ENCODE results near the gene PCDHGA7. TPM values are rescaled to one million over a fixed set of nuclear protein-coding genes. Genes with fewer than 3 reads are reported as not detected.
"Not testable (repeated sequence)": the region's sequence is repeated elsewhere in the genome, so short reads cannot be mapped to it uniquely, and the experiment has no call there.

Gene PCDHGA7
- total RNA-seq, 1 donor from 2014 or later, result 1.0 TPM

- DNase-seq, result no peak
These were observed 16.3 kb upstream of the PCDHGA7 start for GRCh38 chr5:141366016-141366896.

DNA sequence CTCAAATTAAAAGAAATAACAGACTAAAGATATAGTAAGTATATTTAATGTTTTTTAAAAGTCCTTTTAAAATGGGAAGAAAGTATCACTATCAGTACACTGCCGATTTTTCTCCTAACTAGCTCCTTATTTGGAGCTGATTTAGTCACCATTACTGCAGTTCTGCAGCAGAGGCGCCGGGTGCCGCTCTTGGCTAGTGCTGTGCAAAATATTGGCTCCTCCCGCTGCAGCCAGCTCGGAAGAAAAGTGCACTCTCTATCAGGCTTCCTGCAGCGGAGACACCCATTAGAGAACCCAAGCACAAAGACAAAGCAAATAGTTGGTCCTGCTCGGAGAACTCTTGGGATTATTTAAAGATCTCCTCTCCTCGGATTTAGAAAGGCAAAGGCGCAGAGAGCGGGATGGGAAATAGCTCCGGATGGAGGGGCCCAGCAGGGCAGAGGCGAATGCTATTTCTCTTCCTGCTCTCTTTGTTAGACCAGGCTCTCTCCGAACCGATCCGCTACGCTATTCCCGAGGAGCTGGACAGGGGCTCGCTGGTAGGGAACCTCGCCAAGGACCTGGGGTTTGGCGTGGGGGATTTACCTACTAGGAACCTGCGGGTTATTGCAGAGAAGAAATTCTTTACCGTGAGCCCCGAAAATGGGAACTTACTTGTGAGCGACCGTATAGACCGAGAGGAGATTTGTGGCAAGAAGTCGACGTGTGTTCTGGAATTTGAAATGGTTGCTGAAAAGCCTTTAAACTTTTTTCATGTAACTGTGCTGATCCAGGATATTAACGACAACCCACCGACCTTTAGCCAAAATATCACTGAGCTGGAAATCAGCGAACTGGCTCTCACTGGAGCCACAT is 12.3 kb upstream of the PCDHGA7 start, which contains the start of gene PCDHGB3:
Gene PCDHGB3, plus strand, starts transcription at position 249 of the 855 bp plus-strand sequence. Its CDS starts 153 bp downstream, at position 402.
- DNase-seq, result peak; percentile 72

- DNase-seq, result no peak
These were observed 10.7 kb upstream of the PCDHGA7 start for GRCh38 chr5:141371572-141372475.

GRCh38 chr5:141373673-141374317 is 8.7 kb upstream of the PCDHGA7 start, which contains the start of gene PCDHGA6:
TSS of gene PCDHGA6 (plus strand) at chr5:141373891. CDS start at chr5:141374084, 193 bp downstream.
- peak; percentile 56 for DNase-seq

- no peak for DNase-seq
These were observed 7.9 kb upstream of the PCDHGA7 start for GRCh38 chr5:141374627-141375026.

DNA sequence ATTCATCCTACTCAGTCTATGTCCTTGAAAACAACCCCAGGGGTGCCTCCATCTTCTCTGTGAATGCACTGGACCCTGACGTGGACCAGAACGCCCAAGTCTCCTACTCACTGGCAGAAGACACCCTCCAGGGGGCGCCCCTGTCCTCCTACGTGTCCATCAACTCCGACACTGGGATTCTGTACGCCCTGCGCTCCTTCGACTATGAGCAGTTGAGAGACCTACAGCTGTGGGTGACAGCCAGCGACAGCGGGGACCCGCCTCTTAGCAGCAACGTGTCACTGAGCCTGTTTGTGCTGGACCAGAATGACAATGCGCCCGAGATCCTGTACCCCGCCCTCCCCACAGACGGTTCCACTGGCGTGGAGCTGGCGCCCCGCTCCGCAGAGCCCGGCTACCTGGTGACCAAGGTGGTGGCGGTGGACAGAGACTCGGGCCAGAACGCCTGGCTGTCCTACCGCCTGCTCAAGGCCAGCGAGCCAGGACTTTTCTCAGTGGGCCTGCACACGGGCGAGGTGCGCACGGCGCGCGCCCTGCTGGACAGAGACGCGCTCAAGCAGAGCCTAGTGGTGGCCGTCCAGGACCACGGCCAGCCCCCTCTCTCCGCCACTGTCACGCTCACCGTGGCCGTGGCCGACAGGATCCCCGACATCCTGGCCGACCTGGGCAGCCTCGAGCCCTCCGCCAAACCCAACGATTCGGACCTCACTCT is 6.9 kb upstream of the PCDHGA7 start:
- DNase-seq, result not testable (repeated sequence)

DNA sequence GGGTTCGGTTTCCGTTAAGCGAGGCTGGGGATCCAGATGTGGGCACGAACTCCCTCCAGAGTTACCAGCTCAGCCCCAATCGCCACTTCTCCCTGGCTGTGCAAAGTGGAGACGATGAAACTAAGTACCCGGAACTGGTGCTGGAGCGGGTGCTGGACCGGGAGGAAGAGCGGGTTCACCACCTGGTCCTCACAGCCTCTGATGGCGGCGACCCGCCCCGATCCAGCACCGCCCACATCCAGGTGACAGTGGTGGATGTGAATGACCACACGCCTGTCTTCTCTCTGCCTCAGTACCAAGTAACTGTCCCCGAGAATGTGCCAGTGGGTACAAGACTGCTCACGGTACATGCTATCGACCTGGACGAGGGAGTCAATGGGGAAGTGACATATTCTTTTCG is 803 bp downstream of the PCDHGA7 start:
- no peak for DNase-seq

- DNase-seq, result no peak
These were observed 2.1 kb downstream of the PCDHGA7 start for GRCh38 chr5:141384471-141385267.

DNA sequence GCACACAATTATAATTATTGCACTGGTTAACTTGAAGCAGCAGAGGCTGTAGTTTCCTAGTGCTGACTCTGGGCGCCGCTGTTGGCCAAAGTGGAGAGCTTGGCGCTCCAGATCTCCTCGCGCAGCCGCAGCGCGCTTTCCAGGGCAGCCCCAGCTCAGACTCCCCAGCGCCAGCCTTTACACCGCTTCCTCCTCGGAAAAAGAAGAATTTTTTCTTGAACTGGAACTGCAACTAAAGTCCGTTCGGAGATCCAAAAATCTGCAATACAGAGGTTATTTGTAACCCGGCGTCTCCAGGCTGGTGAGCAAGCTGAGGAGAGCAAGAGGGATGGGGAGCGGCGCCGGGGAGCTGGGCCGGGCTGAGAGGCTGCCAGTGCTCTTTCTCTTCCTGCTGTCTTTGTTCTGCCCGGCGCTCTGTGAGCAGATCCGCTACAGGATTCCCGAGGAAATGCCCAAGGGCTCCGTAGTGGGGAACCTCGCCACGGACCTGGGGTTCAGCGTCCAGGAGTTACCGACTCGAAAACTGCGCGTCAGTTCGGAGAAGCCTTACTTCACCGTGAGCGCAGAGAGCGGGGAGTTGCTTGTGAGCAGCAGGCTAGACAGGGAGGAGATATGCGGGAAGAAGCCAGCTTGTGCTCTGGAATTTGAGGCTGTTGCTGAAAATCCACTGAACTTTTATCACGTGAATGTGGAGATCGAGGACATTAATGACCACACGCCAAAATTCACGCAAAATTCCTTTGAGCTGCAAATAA is 5.2 kb downstream of the PCDHGA7 start, which contains the start of gene PCDHGB4:
Gene PCDHGB4, plus strand, starts transcription at position 142 of the 755 bp plus-strand sequence. Its CDS starts 187 bp downstream, at position 329.
- DNase-seq, result peak; percentile 67

GRCh38 chr5:141388661-141389060 is 6.1 kb downstream of the PCDHGA7 start:
- DNase-seq, result no peak

DNA sequence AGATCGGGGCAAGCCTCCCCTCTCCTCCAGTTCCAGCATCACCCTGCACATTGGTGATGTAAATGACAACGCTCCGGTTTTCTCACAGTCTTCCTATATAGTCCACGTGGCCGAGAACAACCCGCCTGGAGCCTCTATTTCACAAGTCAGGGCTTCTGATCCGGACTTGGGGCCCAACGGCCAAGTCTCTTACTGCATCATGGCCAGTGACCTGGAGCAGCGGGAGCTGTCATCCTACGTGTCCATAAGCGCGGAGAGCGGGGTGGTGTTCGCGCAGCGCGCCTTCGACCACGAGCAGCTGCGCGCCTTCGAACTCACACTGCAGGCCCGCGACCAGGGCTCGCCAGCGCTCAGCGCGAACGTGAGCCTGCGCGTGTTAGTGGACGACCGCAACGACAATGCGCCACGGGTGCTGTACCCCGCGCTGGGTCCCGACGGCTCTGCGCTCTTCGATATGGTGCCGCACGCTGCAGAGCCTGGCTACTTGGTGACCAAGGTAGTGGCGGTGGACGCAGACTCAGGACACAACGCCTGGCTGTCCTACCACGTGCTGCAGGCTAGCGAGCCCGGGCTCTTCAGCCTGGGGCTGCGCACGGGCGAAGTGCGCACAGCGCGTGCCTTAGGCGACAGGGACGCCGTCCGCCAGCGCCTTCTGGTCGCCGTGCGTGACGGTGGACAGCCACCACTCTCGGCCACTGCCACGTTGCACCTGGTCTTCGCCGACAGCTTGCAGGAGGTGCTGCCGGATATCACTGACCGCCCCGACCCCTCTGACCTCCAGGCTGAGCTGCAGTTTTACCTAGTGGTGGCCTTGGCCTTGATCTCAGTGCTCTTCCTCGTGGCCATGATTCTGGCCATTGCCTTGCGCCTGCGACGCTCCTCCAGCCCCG is 6.9 kb downstream of the PCDHGA7 start:
- DNase-seq, result no peak

GRCh38 chr5:141392429-141393198 is 10.1 kb downstream of the PCDHGA7 start, which contains the start of gene PCDHGA8:
TSS of gene PCDHGA8 (plus strand) at chr5:141392633. CDS start at chr5:141392814, 181 bp downstream.
- DNase-seq, result no peak

- DNase-seq, result no peak
These were observed 10.7 kb downstream of the PCDHGA7 start for GRCh38 chr5:141393267-141393666.

DNA sequence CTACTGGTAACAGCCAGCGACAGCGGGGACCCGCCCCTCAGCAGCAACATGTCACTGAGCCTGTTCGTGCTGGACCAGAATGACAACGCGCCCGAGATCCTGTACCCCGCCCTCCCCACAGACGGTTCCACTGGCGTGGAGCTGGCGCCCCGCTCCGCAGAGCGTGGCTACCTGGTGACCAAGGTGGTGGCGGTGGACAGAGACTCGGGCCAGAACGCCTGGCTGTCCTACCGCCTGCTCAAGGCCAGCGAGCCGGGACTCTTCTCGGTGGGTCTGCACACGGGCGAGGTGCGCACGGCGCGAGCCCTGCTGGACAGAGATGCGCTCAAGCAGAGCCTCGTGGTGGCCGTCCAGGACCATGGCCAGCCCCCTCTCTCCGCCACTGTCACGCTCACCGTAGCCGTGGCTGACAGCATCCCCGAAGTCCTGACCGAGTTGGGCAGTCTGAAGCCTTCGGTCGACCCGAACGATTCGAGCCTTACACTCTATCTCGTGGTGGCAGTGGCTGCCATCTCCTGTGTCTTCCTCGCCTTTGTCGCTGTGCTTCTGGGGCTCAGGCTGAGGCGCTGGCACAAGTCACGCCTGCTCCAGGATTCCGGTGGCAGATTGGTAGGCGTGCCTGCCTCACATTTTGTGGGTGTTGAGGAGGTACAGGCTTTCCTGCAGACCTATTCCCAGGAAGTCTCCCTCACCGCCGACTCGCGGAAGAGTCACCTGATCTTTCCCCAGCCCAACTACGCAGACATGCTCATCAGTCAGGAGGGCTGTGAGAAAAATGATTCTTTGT is 12.1 kb downstream of the PCDHGA7 start:
- not testable (repeated sequence) for DNase-seq

DNA sequence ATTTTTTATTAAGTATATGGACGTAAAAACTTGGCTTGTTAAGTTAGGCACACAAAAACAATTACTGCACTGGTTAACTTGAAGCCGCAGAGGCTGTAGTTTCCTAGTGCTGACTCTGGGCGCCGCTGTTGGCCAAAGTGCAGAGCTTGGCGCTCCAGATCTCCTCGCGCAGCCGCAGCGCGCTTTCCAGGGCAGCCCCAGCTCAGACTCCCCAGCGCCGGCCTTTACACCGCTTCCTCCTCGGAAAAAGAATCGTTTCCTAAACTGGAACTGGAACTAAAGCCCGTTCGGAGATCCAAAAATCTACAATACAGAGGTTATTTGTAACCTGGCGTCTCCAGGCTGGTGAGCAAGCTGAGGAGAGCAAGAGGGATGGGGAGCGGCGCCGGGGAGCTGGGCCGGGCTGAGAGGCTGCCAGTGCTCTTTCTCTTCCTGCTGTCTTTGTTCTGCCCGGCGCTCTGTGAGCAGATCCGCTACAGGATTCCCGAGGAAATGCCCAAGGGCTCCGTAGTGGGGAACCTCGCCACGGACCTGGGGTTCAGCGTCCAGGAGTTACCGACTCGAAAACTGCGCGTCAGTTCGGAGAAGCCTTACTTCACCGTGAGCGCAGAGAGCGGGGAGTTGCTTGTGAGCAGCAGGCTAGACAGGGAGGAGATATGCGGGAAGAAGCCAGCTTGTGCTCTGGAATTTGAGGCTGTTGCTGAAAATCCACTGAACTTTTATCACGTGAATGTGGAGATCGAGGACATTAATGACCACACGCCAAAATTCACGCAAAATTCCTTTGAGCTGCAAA is 15.4 kb downstream of the PCDHGA7 start, which contains the start of gene PCDHGB5:
Gene PCDHGB5, plus strand, starts transcription at position 192 of the 796 bp plus-strand sequence. Its CDS starts 181 bp downstream, at position 373.
- peak; percentile 68 for DNase-seq

All from dermis blood vessel endothelial cell (primary cell).